Measurements from ENCODE around the gene FAM50A.

GRCh38 chrX:154445776-154446175 lies 1.8 kb downstream of the FAM50A start:
- TF ChIP-seq POLR2AphosphoS5 (IDR thresholded peaks at IDR 0.05) = no peak
- TF ChIP-seq CTCF (IDR thresholded peaks at IDR 0.05) = no peak
